HG02884 (cell line): Measurements from ENCODE around the gene OPRD1.

Experiments
- ATAC-seq: cut with Tn5 transposase; IDR thresholded peaks from one replicate; pipeline ENCODE4 v1.9.1; 2021; ENCODE audit warnings: mild to moderate bottlenecking, moderate library complexity; ENCODE audit not compliant: unreplicated experiment

Gene OPRD1

GRCh38 chr1:28902738-28903137, 90.8 kb downstream of the OPRD1 start:
- ATAC-seq = no peak

GRCh38 chr1:28905921-28906666, 94.1 kb downstream of the OPRD1 start:
- no peak for ATAC-seq

- no peak for ATAC-seq
Measured at GRCh38 chr1:28909198-28909597, 97.2 kb downstream of the OPRD1 start.

GRCh38 chr1:28910379-28911115, 98.6 kb downstream of the OPRD1 start:
- no peak for ATAC-seq

GRCh38 chr1:28913786-28914227, 101.8 kb downstream of the OPRD1 start:
- ATAC-seq = no peak

GRCh38 chr1:28914228-28915030, 102.5 kb downstream of the OPRD1 start, which contains the start of gene EPB41:
Gene EPB41 (plus strand): TSS chr1:28914569. CDS start chr1:28987438, 72,869 bp downstream.
- peak; percentile 72 for ATAC-seq

- ATAC-seq = no peak
Measured at GRCh38 chr1:28915031-28915895, 103.3 kb downstream of the OPRD1 start.

GRCh38 chr1:28917757-28918118, 105.8 kb downstream of the OPRD1 start:
- no peak for ATAC-seq
